ENCODE data around the gene RASGEF1B. TPM values are rescaled to one million over a fixed set of nuclear protein-coding genes. Genes with fewer than 3 reads are reported as not detected.

Gene RASGEF1B
- total RNA-seq, 4 donors from 2014 or later: 0.77 to 25.9 (median 12.2) TPM

DNA sequence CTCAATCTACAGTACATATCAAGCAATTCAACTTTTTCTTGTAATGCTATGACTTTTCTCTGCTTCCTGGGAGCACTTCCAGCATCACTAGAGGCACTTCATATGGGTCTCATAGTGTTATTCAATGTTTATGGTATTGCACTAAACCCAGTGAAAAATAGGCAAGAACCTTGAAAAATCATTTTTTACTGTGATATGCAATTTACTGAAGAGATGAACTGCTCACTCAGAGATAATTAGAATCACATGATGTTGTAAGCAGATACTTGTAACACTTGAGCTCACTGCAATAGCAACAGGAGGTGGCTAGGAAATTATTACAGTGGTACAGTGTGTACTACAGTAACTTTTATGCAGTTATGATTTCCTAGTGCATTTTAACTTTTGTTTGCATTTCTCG, 93.3 kb downstream of the RASGEF1B start:
- Histone ChIP-seq H3K4me3 (no peak overlapping the region), H3K9me3 (peaks cover 0 to 5% of the 10 kb centered on the region in 2 donors), H3K4me1 (no peaks in the 10 kb centered on the region), H3K27me3 (no peaks in the 10 kb centered on the region), H3K27ac (no peak overlapping the region), H3K36me3 (no peaks in the 10 kb centered on the region)
- intact Hi-C loops (cut with DNase I; ENCODE audit: low total_unique reads): no loop called here
- no peak for TF ChIP-seq POLR2A (IDR thresholded peaks at IDR 0.05)
- TF ChIP-seq, protein P1, sequence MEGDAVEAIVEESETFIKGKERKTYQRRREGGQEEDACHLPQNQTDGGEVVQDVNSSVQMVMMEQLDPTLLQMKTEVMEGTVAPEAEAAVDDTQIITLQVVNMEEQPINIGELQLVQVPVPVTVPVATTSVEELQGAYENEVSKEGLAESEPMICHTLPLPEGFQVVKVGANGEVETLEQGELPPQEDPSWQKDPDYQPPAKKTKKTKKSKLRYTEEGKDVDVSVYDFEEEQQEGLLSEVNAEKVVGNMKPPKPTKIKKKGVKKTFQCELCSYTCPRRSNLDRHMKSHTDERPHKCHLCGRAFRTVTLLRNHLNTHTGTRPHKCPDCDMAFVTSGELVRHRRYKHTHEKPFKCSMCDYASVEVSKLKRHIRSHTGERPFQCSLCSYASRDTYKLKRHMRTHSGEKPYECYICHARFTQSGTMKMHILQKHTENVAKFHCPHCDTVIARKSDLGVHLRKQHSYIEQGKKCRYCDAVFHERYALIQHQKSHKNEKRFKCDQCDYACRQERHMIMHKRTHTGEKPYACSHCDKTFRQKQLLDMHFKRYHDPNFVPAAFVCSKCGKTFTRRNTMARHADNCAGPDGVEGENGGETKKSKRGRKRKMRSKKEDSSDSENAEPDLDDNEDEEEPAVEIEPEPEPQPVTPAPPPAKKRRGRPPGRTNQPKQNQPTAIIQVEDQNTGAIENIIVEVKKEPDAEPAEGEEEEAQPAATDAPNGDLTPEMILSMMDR (IDR thresholded peaks at IDR 0.05): no peak
- no peak for DNase-seq

DNA sequence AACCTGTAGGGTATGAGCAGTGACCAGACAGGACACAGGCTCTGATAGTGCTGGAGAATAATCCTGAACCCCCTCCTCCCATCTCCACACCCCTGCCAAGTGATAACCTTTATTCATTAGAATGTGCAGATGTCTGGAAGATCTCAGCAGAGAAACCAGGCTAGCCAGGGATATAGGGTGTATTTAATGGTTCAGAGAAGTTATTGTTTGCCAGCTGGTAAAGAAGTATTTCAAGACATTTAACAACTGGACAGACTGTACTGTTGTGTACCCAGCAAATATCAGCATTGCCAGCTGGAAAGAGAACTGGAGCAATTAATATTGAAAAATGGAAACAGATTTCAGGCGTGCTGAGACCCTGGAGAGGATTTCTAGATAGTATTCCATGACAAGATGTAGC, 94.5 kb downstream of the RASGEF1B start:
- Histone ChIP-seq H3K36me3 (no peaks in the 10 kb centered on the region), H3K27me3 (no peaks in the 10 kb centered on the region), H3K4me1 (no peaks in the 10 kb centered on the region), H3K27ac (no peak overlapping the region), H3K4me3 (no peak overlapping the region), H3K9me3 (no peaks in the 10 kb centered on the region)
- TF ChIP-seq, protein P1 (IDR thresholded peaks at IDR 0.05): no peak
- no peak for TF ChIP-seq POLR2A (IDR thresholded peaks at IDR 0.05)
- DNase-seq: no peak
- intact Hi-C loops (cut with DNase I; ENCODE audit: low total_unique reads): no loop called here

DNA sequence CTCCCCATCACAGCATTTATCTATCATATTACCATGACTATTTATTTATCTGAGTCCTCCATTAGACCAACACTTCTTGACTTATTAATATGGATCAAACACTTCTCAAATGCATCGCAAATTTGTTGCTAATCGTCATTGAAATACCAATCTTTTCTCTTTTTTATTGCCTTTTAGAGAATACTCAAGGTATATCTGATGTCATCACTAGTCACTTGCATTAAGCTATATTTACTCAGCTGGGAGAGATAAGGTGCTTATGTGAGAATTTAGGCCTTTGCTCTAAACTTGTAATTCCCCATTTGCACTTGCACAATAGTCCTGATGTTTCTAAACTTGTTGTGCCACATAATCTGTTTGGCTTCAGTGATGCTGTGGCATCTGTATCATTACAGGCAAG, 95.0 kb downstream of the RASGEF1B start:
- Histone ChIP-seq H3K27me3 (no peaks in the 10 kb centered on the region), H3K36me3 (no peaks in the 10 kb centered on the region), H3K27ac (no peak overlapping the region), H3K4me3 (no peak overlapping the region), H3K9me3 (no peaks in the 10 kb centered on the region), H3K4me1 (no peaks in the 10 kb centered on the region)
- no peak for TF ChIP-seq POLR2A (IDR thresholded peaks at IDR 0.05)
- TF ChIP-seq, protein P1 (IDR thresholded peaks at IDR 0.05): no peak
- DNase-seq: no peak
- intact Hi-C loops (cut with DNase I; ENCODE audit: low total_unique reads): no loop called here

Measured in uterus (tissue), 4 donors.